GM18907 (cell line): ENCODE results near the gene PDGFD.

Source experiments
- ATAC-seq: cut with Tn5 transposase; IDR thresholded peaks from one replicate; pipeline ENCODE4 v1.9.1; 2021; ENCODE audit warnings: mild to moderate bottlenecking, moderate library complexity; ENCODE audit not compliant: unreplicated experiment

PDGFD gene

DNA sequence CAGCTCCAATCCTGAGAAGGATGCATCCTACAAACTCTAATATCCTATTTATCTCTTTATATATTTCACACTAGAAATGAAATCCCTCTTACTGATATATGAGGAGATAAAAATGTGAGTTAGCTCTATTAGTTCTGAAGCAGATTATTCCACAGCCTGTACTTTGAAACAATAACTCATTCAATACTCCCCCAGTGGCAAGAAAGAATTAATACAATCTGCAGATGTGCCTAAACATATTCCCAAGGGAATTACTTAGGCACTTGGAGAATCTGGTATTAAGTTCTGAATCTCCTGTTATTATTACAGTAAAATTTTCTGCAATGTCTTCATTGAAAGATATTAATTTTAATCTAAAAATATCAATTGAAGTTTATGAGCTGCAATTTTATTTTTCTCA is 68.2 kb downstream of the PDGFD start:
- no peak for ATAC-seq

DNA sequence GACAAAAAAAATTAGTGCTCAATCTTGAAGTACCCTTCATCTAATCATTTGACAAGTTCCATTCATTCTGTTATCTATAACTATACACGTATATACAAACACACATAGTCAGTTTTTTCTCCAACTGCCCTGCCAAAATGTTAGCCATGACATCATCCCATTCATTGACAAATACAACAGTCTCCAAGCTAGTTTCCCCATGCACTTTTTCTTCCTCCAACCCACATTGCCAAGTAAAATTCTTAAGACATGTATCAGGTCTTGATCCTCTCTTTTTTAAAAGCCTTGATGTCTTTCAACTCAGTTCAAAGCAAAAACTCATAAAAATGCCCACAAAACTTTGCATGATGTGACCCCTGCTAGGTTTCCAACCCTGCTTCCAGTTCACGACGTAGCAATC is 69.4 kb downstream of the PDGFD start:
- no peak for ATAC-seq

DNA sequence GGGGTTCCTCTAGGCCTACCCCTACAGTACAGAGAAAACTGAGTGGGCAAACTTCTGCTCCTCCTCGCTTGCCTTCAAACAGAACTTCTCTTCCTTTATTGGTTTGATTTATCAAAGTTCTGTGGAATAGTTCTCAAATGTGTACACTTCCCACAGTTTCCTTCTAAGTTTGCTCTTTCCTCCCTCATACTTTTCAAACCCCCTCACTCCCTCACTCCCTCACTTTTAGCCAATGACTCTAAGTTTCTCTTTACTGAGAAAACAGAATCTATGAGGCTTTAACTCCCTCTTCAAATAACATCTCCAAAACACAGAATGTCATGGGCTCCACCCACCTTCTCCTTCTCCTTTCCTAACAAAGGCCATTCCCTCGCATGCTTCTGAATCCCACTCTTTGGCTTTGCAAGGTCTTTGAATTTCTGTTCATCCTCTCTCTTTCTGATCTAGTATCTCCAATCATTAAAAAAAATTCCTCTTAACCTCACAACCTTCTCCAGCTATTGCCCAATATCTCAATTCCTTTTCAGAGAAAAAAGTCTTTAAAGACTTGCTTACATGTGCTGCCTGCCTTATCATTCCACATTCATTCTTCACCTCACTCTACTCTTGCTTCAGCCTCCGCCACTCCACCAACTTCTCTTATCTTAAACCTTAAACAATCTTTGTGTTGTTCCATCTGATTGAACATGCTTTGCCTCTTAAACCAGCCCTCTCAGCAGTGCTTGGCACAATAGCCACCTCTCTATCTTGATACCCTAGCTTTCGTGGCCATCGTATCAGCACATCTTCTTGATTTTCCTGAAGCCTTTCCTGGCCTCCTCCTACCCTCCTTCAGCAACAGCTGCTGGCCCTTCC is 70.3 kb downstream of the PDGFD start:
- no peak for ATAC-seq

DNA sequence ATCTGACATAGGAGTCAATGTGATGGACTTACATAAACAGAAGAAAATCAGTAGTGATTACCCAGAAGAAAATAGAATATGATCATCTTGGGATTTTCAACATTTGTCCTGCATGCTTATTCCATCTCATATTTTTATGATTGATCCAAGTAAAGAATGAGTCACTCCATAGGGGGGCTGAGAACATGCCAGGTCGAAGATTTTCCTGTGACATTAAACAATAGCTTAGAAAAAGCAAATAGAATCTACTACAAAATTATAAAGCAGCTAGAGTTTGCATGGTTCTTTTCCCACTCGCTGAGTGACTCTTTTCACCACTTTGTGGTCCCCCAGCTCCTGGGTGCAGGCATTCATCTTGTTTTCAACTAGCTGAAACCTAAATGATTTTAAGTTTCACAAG is 71.2 kb downstream of the PDGFD start:
- no peak for ATAC-seq

DNA sequence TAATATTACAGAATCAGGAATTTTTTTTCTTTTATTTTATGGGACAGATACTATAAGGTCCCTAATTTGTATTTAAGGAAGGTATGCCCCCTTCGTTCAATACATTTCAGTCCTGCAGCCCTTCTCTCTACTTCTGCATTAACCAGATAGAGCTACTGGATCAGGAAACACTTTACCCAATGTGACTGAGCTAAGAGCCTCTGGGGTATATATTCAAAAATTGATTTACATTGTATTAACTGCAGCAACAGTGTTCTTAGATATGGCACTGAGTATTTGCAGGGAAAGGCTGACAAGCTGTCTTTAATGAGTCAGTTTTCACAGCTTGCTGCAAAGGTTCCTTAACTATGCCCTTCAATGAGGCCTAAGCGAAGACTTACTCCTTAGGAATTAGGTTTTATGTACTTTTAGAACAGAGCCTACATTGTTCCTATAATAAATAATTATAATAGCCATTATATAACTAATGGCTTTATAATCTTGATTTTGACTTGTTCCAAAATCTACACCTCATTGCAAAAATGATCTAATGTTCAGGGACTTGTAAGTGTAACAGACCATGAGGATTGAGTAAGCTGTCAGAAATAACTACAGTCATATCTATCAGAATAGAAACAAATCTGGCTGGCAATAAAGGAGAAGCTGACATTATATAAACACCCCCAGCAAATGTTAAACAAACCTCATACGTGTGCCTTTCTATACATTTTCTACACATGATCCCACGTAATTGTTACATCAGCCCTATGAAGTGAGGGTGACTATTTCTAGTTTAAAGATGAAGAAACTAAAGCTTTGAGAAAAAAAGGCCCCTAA is 72.5 kb downstream of the PDGFD start:
- ATAC-seq: no peak

DNA sequence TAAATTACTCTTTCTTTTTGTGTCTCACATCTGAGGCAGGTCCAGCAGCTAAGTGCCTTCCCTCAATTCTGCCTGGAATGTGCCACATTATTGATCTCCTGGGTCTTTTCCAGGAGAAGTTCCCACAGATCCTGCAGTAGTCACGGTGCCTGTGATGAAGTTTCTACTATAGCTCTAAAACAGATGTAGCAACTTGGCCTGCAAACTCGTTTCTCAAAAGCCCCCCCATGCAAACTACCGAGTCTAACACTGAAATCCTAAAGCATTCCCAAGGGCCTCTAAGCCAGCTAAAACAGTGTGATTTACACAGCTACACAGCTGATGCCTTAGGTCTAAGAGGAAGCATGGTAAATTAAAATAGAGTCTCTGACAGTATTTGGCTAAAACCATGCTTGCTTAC is 73.2 kb downstream of the PDGFD start:
- no peak for ATAC-seq

DNA sequence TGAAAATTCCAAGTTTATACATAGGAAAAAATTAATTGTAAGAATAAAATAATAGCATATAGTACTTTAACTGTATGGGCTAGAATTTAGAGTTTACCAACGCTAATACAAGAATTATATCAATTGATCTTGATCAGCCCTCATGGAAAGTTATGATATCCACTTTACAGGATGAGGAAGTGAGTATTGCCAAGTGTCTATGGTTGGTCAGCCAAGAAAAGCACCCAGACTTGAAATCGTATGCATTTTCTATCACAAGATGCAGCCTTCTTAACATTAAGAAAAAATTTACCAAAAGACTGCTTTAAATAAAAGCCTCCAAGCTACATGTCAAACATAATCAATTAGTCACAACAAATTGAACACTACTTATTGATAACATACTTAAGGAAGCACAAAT is 74.5 kb downstream of the PDGFD start:
- ATAC-seq: no peak

DNA sequence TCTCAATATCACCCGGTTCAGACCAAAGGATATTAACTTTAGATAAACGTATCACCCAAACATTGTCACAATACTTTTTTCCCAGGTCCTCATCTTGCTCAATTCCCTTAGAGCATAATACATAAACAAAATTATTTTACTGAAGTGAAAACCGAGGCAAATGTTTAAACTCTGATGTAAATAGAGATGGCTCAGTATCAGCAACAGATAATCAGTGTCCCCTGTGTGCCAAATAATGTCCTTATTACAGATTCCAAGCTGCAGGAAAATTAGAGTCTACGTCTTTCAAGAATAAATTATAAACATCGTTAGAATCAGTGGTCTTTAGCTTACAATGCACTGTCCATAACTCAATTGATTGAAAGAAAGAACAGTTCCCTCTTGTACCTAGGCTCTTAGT is 77.3 kb downstream of the PDGFD start:
- no peak for ATAC-seq

DNA sequence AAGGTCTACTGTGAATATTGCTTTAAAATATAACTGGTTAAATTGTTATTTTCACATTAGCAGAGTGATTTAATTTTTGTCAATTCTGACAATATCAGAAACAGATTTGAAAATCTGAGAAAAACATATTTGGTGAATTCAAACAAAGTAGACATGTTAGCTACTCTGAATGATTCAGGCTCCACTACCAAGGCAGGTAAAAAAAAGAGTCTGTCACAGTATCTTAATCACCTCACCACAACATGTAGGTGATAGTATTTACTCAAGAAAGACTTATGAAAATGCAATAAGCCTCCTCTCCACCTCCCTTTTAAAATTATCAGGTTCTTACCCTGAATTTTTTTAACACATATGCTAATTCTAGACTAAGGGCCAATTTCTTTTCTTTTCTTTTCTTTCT is 85.0 kb downstream of the PDGFD start:
- ATAC-seq: no peak

DNA sequence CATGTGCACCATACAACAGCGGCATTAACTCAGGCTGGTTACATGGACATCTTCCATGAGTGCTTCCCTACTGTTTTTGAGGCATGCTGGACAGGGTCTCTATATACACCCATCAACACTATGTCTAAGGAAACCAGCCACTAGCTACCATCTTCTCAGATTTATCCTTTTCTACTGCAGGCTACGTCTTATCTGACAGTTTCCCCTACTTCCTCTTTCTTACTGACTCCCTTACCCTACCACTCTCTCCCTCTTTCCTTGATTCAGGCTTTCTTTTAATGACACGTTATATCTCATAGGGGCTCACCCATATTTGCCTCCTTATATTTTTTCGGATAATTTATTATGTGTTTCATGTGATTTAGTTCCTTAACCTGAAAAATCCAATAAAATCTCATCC is 85.7 kb downstream of the PDGFD start:
- ATAC-seq: no peak

DNA sequence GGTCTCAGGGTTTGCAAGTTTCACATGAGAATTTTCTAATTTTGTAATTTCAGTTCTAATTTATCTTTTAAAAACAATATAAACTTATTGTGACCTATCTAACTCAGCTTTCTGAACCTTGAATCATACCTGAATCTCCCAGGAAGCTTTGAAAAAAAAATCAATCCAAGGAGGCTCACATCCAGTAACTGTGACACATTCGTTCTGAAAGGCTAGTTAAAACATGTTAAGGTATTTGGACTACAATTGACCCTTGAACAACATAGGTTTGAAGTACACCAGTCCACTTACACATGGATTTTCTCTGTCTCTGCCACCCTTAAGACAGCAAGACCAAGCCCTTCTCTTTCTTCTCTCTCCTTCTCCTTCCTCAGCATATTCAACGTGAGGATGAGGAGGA is 87.5 kb downstream of the PDGFD start:
- ATAC-seq: no peak

DNA sequence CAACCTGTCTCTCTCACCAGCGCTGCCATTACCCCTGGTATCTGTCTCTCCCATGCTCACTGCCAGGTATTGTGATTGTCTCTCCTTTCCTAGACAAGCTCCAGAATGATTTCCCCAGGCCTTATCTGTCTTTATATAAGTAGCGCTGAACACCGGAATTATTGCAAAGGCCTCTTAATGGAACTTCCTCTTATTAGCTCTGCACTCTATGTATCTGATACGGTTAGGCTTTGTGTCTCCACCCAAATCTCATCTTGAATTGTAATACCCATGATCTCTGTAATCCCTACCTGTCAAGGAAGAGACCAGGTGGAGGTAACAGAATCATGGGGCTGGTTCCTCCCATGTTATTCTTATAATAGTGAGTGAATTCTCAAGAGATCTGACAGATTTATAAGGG is 88.2 kb downstream of the PDGFD start:
- no peak for ATAC-seq

DNA sequence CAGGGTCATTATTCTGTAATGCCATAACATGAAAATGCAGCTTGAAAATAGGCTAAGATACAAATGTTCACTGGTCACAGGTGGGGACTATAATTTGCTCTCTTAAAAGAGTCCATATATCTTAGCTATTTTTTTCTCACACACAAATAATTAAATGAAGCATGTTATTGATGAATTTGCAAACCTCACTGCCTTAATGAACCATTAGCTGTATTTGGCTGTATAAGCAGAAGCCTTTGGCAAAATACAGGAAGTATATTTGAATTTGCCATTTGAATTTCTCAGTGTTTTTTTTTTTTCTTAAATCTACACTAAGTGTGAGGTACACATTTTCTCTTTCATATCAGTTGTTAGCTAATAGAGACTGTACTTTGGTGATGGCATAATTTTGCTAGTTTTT is 88.9 kb downstream of the PDGFD start:
- no peak for ATAC-seq

DNA sequence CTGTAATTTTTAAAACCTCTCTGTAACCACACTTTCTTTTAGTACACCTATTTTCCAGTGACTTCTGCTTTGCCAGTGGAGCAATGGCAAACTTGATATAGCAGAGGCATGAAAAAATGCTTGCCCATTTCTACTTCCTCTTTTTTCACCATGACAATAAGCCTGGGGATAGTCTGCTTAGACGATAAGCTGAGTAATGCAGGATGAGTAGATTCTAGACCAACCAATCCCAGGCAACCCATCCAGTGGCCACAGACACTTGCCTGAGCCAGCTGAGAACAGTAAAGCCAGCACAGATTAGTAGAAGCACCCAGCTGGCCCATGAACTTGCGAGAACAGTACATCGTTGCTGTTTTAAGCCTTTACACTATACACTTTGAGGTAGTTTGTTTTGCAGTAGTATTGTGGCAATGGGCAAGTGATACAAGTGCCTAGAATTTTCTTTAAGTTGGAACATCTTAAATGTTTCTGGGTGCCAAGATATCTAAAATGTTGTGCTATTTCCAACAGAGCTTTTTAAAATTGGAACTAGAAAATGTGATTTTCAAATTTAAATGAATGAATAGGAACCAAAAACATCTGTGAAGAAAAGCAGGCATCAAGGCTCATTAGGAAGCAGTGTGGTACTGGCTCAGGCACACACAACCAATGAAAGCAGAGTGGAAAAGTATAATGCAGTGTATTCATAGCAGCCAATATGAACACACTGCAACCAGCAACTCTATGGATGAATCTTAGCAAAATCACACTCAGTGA is 89.8 kb downstream of the PDGFD start:
- ATAC-seq: peak; percentile 92

DNA sequence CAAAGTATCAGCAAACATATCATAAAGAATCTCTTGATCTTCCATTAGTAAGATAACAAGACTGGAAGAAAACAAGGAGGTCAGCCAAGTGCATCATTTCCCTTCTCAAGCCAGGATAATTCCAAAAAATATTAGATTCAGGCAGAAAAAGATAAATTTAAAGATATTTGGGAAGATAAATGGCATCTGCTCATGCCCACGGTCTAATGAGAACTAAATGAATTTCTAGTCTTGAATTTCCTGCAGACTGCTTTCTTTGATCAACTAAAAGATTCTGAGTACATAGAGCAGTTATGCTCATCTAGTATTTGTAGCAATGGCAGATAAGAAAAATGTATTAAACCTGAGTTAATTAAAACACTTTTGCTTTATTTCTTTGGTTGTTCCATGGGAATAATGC is 96.4 kb downstream of the PDGFD start:
- ATAC-seq: no peak

DNA sequence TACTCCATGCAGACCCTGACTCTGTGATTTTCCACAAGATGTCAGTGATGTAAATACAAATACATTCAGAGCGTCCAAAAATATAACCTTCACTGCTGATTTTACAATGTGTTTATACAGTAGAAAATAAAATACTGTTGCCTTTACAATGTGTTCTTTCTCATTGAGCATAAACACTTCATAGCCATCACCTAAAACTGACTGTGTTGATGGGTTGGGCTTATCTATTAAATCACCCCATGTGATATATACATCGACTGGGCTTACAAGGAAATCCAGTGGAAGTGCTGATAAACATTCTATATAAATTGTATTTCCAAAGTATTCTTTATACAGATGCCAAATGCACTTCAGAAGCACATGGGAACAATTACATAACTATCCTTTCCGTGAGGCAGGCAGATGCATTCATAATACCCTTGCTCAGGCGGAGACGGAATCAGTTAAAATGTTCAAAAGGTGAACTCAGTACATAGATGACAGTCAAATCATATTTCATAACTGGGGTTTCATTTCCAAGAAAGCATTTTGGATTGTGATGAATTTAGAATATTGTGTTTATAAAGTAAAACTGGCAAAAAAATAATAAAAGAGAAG is 99.8 kb downstream of the PDGFD start:
- ATAC-seq: no peak

DNA sequence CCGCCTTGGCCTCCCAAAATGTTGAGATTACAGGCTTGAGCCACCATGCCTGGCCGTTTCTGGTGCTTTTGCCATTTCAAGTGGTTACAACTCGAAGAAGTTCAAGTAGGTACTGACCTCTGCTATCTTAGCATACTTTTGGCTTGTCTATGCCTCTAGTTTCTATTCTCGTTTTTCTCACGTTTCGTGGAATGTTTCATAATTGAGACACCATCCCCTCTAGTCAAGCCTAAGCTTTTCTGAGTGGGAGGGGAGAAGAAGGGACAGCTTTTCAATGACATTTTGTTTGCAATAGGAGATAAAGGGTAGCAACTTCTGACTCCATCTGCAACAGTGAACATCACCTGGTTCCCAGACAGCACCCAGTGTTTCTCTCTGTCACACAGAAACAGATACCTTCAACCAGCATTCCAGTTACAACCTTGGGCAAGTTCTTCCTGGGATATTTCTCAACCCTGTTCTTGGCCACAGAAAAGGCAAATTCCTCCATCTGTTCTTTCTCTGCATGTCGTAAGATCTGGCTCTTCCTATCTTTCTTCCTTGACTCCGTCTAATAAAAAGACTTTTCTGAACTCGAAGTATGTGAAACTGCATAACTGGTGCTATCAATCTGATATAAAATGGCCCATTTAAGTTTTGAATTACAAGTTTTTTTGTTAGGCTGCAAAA is 102.0 kb downstream of the PDGFD start:
- no peak for ATAC-seq

DNA sequence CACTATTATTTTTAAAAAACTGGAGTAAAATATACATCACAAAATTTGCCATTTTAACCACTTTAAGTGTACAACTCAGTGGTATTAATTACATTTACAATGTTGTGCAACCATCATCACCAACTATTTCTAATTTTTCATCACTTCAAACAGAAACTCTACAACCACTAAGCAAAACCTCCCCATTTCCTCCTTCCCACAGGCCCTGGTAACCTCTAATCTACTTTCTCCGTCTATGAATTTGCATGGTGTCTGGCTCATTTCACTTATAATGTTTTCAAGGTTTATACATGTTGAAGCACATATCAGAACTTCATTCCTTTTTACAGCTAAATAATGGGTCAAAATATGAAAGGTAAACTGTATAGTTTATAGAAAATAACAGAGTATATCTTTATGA is 103.1 kb downstream of the PDGFD start:
- ATAC-seq: peak; percentile 86

DNA sequence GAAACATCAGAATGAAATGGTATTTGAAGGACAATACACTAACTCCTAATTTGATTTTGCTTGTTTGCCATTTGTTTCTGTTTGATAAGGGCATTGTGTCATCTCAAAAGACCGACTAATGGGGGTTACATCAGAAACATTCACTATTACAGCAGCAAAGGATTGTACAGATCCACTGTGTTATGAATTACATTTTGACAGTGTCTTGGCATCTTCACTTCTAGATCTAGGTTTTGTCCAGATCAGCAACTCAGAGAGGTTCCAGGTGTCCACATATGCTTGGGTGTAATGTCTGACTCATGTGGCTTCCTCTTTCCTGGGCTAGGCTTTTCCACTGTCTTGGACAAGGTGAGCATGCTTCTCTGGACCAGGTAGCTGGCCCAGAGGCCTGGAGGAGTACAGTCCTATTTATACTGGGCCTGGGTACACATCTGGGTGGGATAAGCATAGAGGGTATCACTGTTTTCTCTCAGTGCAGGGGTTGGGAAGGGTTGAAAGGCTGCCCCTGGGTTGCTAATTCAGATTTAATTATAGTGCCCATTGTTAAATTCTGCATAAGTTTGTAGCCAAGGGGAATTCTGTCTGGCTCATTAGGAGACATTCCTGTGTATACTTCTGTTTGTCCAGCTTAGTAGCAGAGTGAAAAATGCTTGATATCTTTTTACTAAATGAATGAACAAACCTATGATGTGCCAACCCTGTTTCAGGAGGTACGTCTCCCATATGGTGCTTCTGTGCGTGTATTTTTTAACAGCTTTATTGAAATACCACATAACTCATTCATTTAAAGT is 103.7 kb downstream of the PDGFD start:
- no peak for ATAC-seq

DNA sequence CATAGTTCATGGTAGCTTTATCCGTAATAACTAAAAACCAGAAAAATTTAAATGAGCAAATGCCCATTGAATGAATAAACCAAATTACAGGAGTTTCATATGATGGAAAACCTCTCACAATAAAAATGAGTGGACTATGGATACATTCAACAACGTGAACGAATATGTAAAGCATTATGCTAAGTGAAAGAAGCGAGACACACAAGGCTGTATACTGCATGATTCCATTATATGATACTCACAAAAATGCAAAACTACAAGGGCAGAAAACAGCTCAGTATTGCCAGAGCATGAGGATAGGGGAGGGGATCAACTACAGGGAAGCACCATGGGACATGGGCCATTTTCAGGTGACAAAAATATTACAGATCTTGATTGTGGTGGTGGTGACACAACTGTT is 105.3 kb downstream of the PDGFD start:
- ATAC-seq: no peak
